SH-SY5Y (cell line): Measurements from ENCODE around the gene DGCR6.
A peak's percentile ranks its signal among the peaks of the same experiment; 100 is the strongest.

Experiments used
- GATA2 ChIP-seq: IDR thresholded peaks from 2 replicates; pipeline ENCODE4 v1.6.1; 2011; ENCODE audit warnings: mild to moderate bottlenecking, low read depth, low read length
- GATA3 ChIP-seq: IDR thresholded peaks from 2 replicates; pipeline ENCODE4 v1.6.1; 2011; ENCODE audit warnings: low read depth, mild to moderate bottlenecking, low read length, moderate library complexity

Gene DGCR6

GRCh38 chr22:18905540-18906409, at the start of gene DGCR6:
Gene DGCR6 (plus strand): TSS chr22:18906320. CDS start chr22:18906375, 55 bp downstream.
- no peak for TF ChIP-seq GATA2
- TF ChIP-seq GATA3 = no peak

GRCh38 chr22:18888115-18888514, 18.0 kb upstream of the DGCR6 start:
- no peak for TF ChIP-seq GATA2
- TF ChIP-seq GATA3 = no peak

GRCh38 chr22:18906896-18907295, 776 bp downstream of the DGCR6 start:
- no peak for TF ChIP-seq GATA3
- TF ChIP-seq GATA2 = no peak

GRCh38 chr22:18909556-18909955, 3.4 kb downstream of the DGCR6 start:
- TF ChIP-seq GATA3 = no peak
- TF ChIP-seq GATA2 = no peak

- TF ChIP-seq GATA2 (no peak), GATA3 (no peak)
Measured at GRCh38 chr22:18925368-18926064, 19.4 kb downstream of the DGCR6 start.

GRCh38 chr22:18927020-18927419, 20.9 kb downstream of the DGCR6 start:
- TF ChIP-seq GATA3 (no peak), GATA2 (no peak)

- TF ChIP-seq GATA2 = no peak
- no peak for TF ChIP-seq GATA3
Measured at GRCh38 chr22:18927573-18927972, 21.5 kb downstream of the DGCR6 start.

- TF ChIP-seq GATA3 (no peak), GATA2 (no peak)
Measured at GRCh38 chr22:18929459-18929858, 23.3 kb downstream of the DGCR6 start.

GRCh38 chr22:18931905-18932652, 26.0 kb downstream of the DGCR6 start:
- TF ChIP-seq GATA2 (no peak), GATA3 (no peak)

GRCh38 chr22:18933914-18934313, 27.8 kb downstream of the DGCR6 start:
- no peak for TF ChIP-seq GATA2
- no peak for TF ChIP-seq GATA3

- TF ChIP-seq GATA3 = no peak
- no peak for TF ChIP-seq GATA2
Measured at GRCh38 chr22:18935889-18936529, 29.9 kb downstream of the DGCR6 start, which contains the start of gene PRODH. Gene PRODH (minus strand): TSS chr22:18936293. CDS start chr22:18936287, 6 bp downstream.

GRCh38 chr22:18947905-18948304, 41.8 kb downstream of the DGCR6 start:
- TF ChIP-seq GATA2 (no peak), GATA3 (no peak)

GRCh38 chr22:18950141-18950540, 44.0 kb downstream of the DGCR6 start:
- TF ChIP-seq GATA2 (no peak), GATA3 (no peak)

GRCh38 chr22:18952022-18952421, 45.9 kb downstream of the DGCR6 start:
- no peak for TF ChIP-seq GATA3
- no peak for TF ChIP-seq GATA2

GRCh38 chr22:18953128-18953527, 47.0 kb downstream of the DGCR6 start:
- peak; percentile 35; the same call in 1 of the 2 replicates for TF ChIP-seq GATA2
